Endodermal cell (in vitro differentiated cells): ENCODE measurements around the gene HLCS. TPM values are rescaled to one million over a fixed set of nuclear protein-coding genes. Genes with fewer than 3 reads are reported as not detected.

Source experiments
- DNase-seq: peaks from one replicate; pipeline ENCODE4 v3.0.0-alpha.2; 2017
- H3K27ac ChIP-seq: 2 replicates; pipeline ENCODE4 v1.5.1; 2013; ENCODE audit warnings: mild to moderate bottlenecking, low read depth, low read length, moderate library complexity
- H3K27me3 ChIP-seq: 2 replicates; pipeline ENCODE4 v1.6.1; 2013; ENCODE audit warnings: mild to moderate bottlenecking, low read length, moderate library complexity; ENCODE audit not compliant: insufficient read depth, control insufficient read depth, poor library complexity, severe bottlenecking
- H3K36me3 ChIP-seq: 2 replicates; pipeline ENCODE4 v1.7.0; 2013; ENCODE audit warnings: mild to moderate bottlenecking, low read length, moderate library complexity; ENCODE audit not compliant: control insufficient read depth, insufficient read depth
- H3K4me1 ChIP-seq: one replicate; pipeline ENCODE4 v1.7.0; 2013; ENCODE audit warnings: low read length; ENCODE audit not compliant: control insufficient read depth, insufficient read depth
- H3K4me3 ChIP-seq: 2 replicates; pipeline ENCODE4 v1.5.1; 2013; ENCODE audit warnings: mild to moderate bottlenecking, low read length, moderate library complexity
- H3K9ac ChIP-seq: 2 replicates; pipeline ENCODE4 v1.6.1; 2013; ENCODE audit warnings: mild to moderate bottlenecking, low read length, moderate library complexity; ENCODE audit not compliant: poor library complexity, severe bottlenecking; ENCODE audit errors: extremely low read depth
- H3K9me3 ChIP-seq: 2 replicates; pipeline ENCODE4 v1.6.1; 2013; ENCODE audit warnings: mild to moderate bottlenecking, low read length, moderate library complexity; ENCODE audit not compliant: control insufficient read depth
- H3K27ac Mint-ChIP-seq: 2 replicates; pipeline ENCODE4 v1.8.0; 2020; ENCODE audit warnings: mixed read lengths
- H3K27me3 Mint-ChIP-seq: 2 replicates; pipeline ENCODE4 v1.8.0; 2021; ENCODE audit warnings: mild to moderate bottlenecking, mixed read lengths; ENCODE audit not compliant: insufficient read depth
- H3K36me3 Mint-ChIP-seq: 2 replicates; pipeline ENCODE4 v1.8.0; 2020; ENCODE audit warnings: low read depth, mixed read lengths
- H3K4me1 Mint-ChIP-seq: 2 replicates; pipeline ENCODE4 v1.8.0; 2020; ENCODE audit warnings: mixed read lengths
- H3K4me3 Mint-ChIP-seq: 2 replicates; pipeline ENCODE4 v1.8.0; 2020; ENCODE audit warnings: mild to moderate bottlenecking, moderate library complexity, mixed read lengths
- H3K9me3 Mint-ChIP-seq: 2 replicates; pipeline ENCODE4 v1.8.0; 2020; ENCODE audit warnings: mild to moderate bottlenecking, mixed read lengths
- CTCF ChIP-seq: fragments of 200-600 bp; sonication (generic); conservative IDR thresholded peaks from 2 replicates; pipeline ENCODE4 v1.5.0; 2021; ENCODE audit warnings: antibody characterized with exemption, mild to moderate bottlenecking
- WGBS, 2 experiments: methylation state at CpG; one replicate each; pipeline versions ENCODE4 v1.1.5 to v1.1.7; 2013; ENCODE audit warnings: missing lambda C conversion rate in 2 of 2, mixed read lengths in 1 of 2; ENCODE audit not compliant: insufficient coverage in 1 of 2, insufficient read length in 1 of 2; 5-methylcytosine and 5-hydroxymethylcytosine counted together
- total RNA-seq, 2 donors: library from RNA; stranded (reverse); fragmentation: NEBNext Ultra II Directional in 1 of 2; extraction: Animal tissue kit (Norgen Biotek cat#: 25700) in 1 of 2; gene quantifications; 2 replicates in 1 of 2; 3 replicates in 1 of 2; pipeline ENCODE4 v1.2.1, GENCODE V29; 2021

The HLCS gene
- total RNA-seq, 2 donors from 2014 or later: 25.0 to 30.1 TPM

GRCh38 chr21:36769051-36769839 lies 197.2 kb downstream of the HLCS start:
- no peak overlapping the region for H3K9ac ChIP-seq
- H3K27ac ChIP-seq: no peak overlapping the region
- no peaks in the 10 kb centered on the region for H3K9me3 Mint-ChIP-seq
- no peak overlapping the region for H3K4me3 Mint-ChIP-seq
- no peaks in the 10 kb centered on the region for H3K9me3 ChIP-seq
- peaks cover 6% of the 10 kb centered on the region for H3K4me1 Mint-ChIP-seq
- no peak overlapping the region for H3K4me3 ChIP-seq
- TF ChIP-seq CTCF: no peak
- no peak overlapping the region for H3K27ac Mint-ChIP-seq
- H3K36me3 ChIP-seq: no peaks in the 10 kb centered on the region
- H3K27me3 ChIP-seq: no peaks in the 10 kb centered on the region
- H3K36me3 Mint-ChIP-seq: peaks cover 2% of the 10 kb centered on the region
- no peaks in the 10 kb centered on the region for H3K4me1 ChIP-seq
- no peaks in the 10 kb centered on the region for H3K27me3 Mint-ChIP-seq
- DNase-seq: no peak
- 90 to 91% methylated on average over 8 of the region's 8 CpGs for WGBS, 2 experiments

- H3K27ac ChIP-seq: peak overlapping the region; percentile 9
- no peak for TF ChIP-seq CTCF
- no peak overlapping the region for H3K27ac Mint-ChIP-seq
Measured at GRCh38 chr21:36768496-36768895, 198.0 kb downstream of the HLCS start.

GRCh38 chr21:36767096-36767495 lies 199.4 kb downstream of the HLCS start:
- Mint-ChIP-seq H3K9me3 (no peaks in the 10 kb centered on the region), H3K4me3 (no peak overlapping the region), H3K27me3 (no peaks in the 10 kb centered on the region), H3K36me3 (peaks cover 2% of the 10 kb centered on the region), H3K4me1 (peaks cover 6% of the 10 kb centered on the region), H3K27ac (no peak overlapping the region)
- 88 to 92% methylated on average over 10 to 11 of the region's 11 CpGs for WGBS, 2 experiments
- H3K27ac ChIP-seq: no peak overlapping the region
- no peak for TF ChIP-seq CTCF
- no peaks in the 10 kb centered on the region for H3K9me3 ChIP-seq
- no peaks in the 10 kb centered on the region for H3K36me3 ChIP-seq
- no peak for DNase-seq
- no peaks in the 10 kb centered on the region for H3K4me1 ChIP-seq
- no peak overlapping the region for H3K4me3 ChIP-seq
- no peak overlapping the region for H3K9ac ChIP-seq
- no peaks in the 10 kb centered on the region for H3K27me3 ChIP-seq

More at GRCh38 chr21:36768496-36768895, 198.0 kb downstream of the HLCS start:
- DNase-seq: no peak
- Histone ChIP-seq H3K9ac (no peak overlapping the region), H3K36me3 (no peaks in the 10 kb centered on the region), H3K4me1 (no peaks in the 10 kb centered on the region), H3K27me3 (no peaks in the 10 kb centered on the region), H3K4me3 (no peak overlapping the region), H3K9me3 (no peaks in the 10 kb centered on the region)
- H3K36me3 Mint-ChIP-seq: peaks cover 2% of the 10 kb centered on the region
- H3K4me1 Mint-ChIP-seq: peaks cover 6% of the 10 kb centered on the region
- no peak overlapping the region for H3K4me3 Mint-ChIP-seq
- no peaks in the 10 kb centered on the region for H3K27me3 Mint-ChIP-seq
- 92 to 95% methylated on average over 13 of the region's 13 CpGs for WGBS, 2 experiments
- no peaks in the 10 kb centered on the region for H3K9me3 Mint-ChIP-seq
